NCI-H748 treated with DMSO at 0.1 percent for 48 hours (cell line): ENCODE measurements around the gene KRTAP9-2.
"Not testable (repeated sequence)": the region's sequence is repeated elsewhere in the genome, so short reads cannot be mapped to it uniquely, and the experiment has no call there.

Source experiments
- DNase-seq: peaks from one replicate; lab custom pipeline; 2025; lab: John Stamatoyannopoulos, UW

Gene KRTAP9-2

DNA sequence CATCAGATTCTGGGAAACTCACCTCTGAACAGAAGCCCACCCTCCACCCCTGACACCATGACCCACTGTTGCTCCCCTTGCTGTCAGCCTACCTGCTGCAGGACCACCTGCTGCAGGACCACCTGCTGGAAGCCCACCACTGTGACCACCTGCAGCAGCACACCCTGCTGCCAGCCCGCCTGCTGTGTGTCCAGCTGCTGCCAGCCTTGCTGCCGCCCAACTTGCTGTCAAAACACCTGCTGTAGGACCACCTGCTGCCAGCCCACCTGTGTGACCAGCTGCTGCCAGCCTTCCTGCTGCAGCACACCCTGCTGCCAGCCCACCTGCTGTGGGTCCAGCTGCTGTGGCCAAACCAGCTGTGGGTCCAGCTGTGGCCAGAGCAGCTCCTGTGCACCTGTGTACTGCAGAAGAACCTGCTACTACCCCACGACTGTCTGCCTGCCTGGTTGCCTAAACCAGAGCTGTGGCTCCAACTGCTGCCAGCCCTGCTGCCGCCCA is at the start of gene KRTAP9-2:
Gene KRTAP9-2 (plus strand): TSS at position 51 of the 498 bp plus-strand sequence. CDS start 7 bp downstream, at position 58.
- DNase-seq, result not testable (repeated sequence)

DNA sequence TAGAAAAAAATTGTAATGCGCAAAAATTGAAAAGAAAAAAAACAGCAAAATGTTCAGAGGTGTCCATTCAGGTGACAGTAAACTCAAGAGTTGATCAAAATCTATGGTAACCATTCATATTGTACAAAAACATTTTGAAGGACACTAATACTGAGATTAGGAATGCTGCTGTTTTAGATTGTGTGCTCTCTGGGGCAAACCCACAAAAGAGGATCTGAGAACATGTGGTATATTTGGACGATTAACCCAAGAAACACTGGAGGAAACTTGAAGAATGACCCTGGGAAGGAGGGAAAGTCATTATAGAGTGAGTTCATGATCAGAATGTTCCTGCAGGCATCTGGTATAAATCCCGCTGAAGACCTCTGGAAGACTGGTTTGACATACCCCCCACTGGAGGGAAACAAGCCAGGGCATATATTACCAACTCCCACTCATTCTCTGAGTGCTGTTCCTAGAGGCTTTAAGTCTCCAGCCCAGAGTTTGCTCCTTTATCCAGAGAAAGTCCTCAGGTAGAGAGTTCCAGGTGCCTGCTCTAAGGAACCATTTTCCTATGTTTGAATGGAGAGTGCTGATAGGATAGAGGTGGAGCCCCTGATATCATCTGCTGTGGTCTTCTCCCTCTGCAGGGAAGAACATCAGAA is 49.6 kb upstream of the KRTAP9-2 start:
- no peak for DNase-seq

GRCh38 chr17:41177727-41178271 is 48.6 kb upstream of the KRTAP9-2 start, which contains the start of gene KRTAP4-2:
Gene KRTAP4-2 (minus strand): TSS chr17:41178221. CDS start chr17:41178164, 57 bp downstream.
- no peak for DNase-seq

- DNase-seq, result no peak
These were observed 48.1 kb upstream of the KRTAP9-2 start for GRCh38 chr17:41178341-41178740.

DNA sequence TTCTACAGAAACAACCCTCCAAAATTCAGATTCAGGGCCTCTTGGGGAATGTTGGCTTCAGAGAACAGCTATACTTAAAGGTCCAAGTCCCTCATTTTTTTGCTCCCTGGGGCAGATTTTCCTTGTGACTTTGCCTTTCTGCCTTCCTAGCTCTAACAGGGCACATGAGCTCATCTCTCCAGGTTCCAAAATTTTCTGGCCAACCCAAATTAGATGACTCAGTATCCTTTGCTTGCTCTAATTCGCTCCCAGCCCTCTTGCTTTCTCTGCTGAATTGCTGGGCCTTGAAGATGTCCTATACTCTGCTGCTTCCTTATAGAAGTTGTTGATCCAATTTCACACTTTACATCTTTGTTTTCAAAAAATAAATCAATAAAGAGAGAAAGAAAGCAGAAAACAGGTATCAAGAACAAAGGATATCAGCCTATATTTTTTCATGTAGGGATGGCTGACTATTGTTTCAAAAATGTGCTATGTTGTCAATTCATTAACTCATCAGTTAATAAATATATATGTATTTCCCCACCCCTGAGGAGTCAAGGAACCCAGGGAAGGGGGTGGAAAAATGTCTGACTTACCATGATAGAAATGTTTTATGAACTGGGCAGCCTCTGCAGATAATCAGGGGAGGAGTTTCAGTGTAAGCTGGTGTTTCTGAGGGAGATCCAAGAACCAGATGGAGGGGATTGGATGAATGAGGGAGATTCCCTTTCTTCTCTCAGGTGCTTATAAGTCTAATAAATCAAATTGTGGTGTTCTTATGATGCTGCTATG is 47.4 kb upstream of the KRTAP9-2 start:
- no peak for DNase-seq

- no peak for DNase-seq
These were observed 41.9 kb upstream of the KRTAP9-2 start, which contains the start of gene KRTAP4-1 for GRCh38 chr17:41184480-41184961. Gene KRTAP4-1 (minus strand): TSS chr17:41184911. CDS start chr17:41184854, 57 bp downstream.

- DNase-seq, result no peak
These were observed 41.4 kb upstream of the KRTAP9-2 start for GRCh38 chr17:41185001-41185400.

DNA sequence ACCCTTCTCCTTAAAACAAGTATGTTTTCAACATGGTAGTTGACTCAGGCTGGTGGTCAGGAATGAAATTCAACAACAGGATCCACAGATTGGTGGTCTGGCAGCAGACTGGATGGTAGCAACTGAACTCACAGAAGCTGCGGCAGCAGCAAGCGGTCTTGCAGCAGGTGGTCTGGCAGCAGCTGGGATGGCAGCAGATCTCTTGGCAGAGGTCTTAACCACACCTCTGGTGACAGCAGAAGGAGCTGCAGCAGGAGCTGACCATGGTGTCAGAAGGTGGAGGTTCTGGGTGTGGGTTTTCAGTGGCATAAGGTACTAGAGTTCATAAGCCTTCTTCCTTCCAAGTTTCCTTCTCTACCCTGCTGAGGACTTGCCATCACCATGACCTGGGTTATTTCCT is 39.6 kb upstream of the KRTAP9-2 start:
- DNase-seq, result no peak

- not testable (repeated sequence) for DNase-seq
These were observed 36.6 kb upstream of the KRTAP9-2 start, which contains the start of gene KRTAP9-1 for GRCh38 chr17:41189837-41190318. Gene KRTAP9-1 (plus strand): TSS chr17:41189887. CDS start chr17:41189887, 0 bp downstream.

- DNase-seq, result no peak
These were observed 36.1 kb upstream of the KRTAP9-2 start for GRCh38 chr17:41190328-41190727.

DNA sequence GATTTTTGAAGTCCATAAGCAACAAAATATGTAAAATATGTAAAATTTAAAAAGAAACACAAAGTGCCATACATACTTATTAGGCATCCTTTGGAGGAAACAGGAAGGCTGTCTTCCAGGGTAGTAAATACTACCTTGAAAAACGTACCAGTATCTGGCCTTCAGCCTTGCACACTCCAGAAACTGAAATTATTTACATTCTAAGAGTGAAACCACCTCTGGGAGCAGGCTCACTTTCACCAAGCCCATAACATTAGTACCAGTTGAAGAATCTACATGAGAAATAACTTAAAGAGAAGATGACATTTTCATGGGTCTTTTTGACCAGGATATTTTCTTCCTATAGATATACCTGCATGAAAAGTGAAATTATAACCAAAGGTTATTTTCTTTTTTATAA is 30.4 kb upstream of the KRTAP9-2 start:
- DNase-seq, result no peak

- peak; percentile 58 for DNase-seq
These were observed 26.9 kb upstream of the KRTAP9-2 start for GRCh38 chr17:41199421-41200078.

DNA sequence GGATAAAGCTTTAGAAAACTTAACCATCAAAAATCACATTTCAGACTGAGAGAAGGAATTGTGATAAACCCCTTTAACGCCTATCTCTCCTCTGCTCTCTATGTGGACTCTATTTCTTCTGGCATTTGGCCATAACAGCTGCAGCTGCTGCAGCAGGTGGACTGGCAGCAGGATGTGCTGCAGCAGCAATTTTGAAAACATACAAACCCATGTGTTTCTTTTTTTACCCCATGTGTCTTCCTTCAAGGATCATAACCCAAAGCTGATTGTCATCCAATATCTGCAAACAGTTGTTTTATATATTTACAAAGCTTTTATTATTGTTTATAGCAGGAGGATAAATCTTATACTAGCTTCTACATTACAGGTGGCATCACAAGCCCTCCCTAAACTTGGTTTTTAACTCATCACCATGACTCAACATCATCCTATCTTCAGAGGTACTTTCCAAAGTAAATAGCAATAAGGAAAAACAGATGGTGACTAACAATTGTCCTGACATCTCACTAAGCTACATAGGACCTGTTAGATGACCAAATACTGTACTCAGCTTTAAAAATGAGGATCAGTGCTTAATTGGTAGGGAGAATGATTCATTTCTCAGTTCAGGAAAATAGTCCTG is 14.5 kb upstream of the KRTAP9-2 start:
- peak; percentile 82 for DNase-seq

DNA sequence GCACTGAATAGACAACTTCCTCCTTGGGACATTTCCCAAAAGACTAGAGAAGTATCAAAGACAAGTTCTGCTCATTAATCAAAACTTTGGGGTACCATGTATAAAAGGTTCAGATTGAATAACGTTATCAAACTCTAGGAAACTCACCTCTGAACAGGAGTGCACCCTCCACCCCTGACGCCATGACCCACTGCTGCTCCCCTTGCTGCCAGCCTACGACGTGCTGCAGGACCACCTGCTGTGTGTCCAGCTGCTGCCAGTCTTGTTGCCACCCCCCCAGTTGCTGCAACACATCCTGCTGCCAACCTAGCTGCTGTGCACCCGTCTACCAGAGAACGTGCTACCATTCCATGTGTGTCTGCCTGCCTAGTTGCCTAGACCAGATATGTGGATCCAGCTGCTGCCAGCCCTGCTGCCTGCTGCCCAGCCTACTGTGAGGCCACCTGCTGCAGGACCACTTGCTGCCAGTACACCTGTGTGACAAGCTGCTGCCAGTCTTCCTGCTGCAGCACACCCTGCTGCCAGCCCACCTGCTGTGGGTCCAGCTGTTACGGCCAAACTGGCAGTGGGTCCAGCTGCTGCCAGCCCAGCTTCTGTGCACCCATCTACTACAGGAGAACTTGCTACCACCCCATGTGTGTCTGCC is 13.8 kb upstream of the KRTAP9-2 start:
- DNase-seq, result peak; percentile 70

GRCh38 chr17:41215681-41216080 is 10.8 kb upstream of the KRTAP9-2 start:
- DNase-seq, result no peak

- no peak for DNase-seq
These were observed 2.6 kb upstream of the KRTAP9-2 start for GRCh38 chr17:41223821-41224220.

GRCh38 chr17:41226051-41226450 is 397 bp upstream of the KRTAP9-2 start:
- DNase-seq, result no peak

DNA sequence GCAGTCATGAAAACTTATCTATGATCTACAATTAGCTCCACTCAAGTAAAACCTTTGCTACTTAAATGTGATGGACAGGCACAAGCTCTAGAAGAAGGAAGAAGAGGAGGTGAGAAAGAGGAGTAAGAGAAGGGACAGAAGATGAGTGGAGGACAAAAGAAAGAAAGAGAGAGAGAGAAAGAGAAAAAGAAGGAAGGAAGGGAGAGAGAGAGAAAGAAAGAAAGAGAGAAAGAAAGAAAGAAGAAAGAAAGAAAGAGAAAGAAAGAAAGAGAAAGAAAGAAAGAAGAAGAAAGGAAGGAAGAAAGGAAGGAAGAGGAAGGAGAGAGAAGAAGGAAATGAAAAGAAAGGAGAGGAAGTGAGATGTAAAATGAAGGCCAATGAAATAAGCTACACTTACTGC is 3.6 kb downstream of the KRTAP9-2 start:
- DNase-seq, result no peak

GRCh38 chr17:41231731-41232130 is 5.3 kb downstream of the KRTAP9-2 start:
- DNase-seq, result no peak

DNA sequence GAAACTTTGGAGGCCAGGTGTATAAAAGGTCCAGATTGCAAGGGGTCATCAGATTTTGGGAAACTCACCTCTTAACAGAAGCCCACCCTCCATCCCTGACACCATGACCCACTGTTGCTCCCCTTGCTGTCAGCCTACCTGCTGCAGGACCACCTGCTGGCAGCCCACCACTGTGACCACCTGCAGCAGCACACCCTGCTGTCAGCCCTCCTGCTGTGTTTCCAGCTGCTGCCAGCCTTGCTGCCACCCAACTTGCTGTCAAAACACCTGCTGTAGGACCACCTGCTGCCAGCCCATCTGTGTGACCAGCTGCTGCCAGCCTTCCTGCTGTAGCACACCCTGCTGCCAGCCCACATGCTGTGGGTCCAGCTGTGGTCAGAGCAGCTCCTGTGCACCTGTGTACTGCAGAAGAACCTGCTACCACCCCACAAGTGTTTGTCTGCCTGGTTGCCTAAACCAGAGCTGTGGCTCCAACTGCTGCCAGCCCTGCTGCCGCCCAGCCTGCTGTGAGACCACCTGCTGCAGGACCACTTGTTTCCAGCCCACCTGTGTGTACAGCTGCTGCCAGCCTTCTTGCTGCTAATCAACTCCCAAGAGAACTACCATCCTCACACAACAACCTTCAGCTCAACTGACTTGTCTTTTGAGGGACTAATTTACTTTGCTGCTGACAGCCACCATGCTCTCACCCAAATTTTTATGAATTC is 6.1 kb downstream of the KRTAP9-2 start, which contains the start of gene KRTAP9-3:
Gene KRTAP9-3 (plus strand): TSS at position 51 of the 707 bp plus-strand sequence. CDS start 53 bp downstream, at position 104.
- not testable (repeated sequence) for DNase-seq
